Posterior cingulate gyrus (tissue), 11 donors: Measurements from ENCODE around the gene OPN3.

Experiments
- DNase-seq, 10 donors: peaks; one replicate each; pipeline versions ENCODE4 v3.0.0 to v3.0.0-alpha.2; 2020 to 2021; ENCODE audit warnings: mixed read lengths in 3 of 10
- intact Hi-C: fragments of 100-400 bp; cut with DNase I; formaldehyde crosslinking; loops from one replicate; pipeline ENCODE4 v1.15.1; 2023

OPN3 gene

DNA sequence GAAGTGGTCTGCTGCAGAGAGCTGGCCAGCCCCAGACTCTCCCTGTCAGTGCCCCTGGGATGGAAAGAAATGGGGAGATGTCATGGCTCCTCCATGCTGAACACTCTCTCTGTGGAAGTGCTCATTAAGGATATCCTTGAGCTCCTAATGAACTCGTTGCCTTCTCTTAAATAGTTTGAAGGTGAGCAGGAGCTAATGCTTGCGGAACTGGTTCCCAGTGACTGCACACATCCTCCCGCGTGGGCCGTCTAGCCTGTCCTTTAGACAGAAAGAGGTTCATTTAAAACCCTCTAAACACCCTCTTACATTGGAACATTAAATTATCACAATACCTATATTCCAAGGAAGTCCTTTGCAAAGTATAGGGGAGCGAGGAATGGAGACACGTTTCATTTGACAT is 6.0 kb upstream of the OPN3 start:
- intact Hi-C loops = no loop called here
- no peak for DNase-seq

DNA sequence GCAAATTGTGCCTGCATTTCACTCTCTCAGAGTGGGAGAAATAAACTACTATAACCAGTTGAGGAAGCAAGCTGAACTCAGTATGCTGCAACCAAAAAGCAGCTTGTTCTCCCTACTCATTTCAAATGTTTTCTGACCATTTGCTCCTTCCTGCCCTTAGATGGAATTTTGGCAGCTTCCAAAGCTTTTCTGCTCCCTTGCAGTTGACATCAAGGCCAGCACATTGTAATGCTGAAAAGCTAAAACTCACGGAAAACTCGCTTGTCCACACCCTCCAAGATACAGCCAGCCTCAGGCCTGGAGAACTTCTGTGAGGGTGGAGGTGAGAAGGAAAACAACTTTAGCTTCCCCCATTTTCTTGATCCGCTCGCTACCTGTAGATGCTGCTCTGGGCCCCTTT is 5.0 kb upstream of the OPN3 start:
- DNase-seq = no peak
- intact Hi-C loops = no loop called here

DNA sequence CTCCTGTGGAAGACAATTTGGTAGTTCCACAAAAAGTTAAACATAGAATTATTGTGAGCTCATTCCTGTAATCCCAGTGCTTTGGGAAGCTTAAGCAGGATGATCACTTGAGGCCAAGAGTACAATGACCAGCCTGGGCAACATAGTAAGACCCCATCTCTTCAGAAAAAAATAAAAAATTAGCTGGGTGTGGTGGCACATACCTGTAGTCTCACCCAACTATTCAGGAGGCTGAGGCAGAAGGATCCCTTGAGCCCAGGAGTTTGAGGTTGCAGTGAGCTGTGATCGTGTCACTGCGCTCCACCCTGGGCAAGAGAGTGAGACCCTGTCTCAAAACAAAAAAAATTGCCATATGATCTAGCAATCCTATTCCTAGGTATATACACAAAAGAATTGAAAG is 4.1 kb upstream of the OPN3 start:
- no peak for DNase-seq
- intact Hi-C loops = loop anchor here (5.0 kb wide), 1 partner anchor 203 kb away; the partner anchor contains the start of gene EXO1

DNA sequence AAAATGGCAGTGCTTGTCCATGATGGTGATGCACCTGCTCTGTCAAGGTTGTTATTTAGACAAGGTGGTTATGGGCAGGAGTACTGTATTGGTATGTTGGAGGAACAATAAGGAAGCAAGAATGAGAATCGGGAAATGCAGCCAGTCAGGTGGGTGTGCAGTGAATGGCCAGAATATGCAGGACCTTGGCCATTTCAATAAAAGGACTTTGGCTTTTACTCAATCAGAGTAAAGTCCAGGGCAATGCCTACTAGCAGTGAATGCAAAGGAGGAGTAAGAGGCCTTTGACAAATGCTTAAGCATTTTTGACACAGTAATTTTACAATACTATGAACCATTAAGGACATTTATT is 2.4 kb upstream of the OPN3 start:
- intact Hi-C loops = loop anchor here (5.0 kb wide), 1 partner anchor 205 kb away; the partner anchor contains the start of gene EXO1

DNA sequence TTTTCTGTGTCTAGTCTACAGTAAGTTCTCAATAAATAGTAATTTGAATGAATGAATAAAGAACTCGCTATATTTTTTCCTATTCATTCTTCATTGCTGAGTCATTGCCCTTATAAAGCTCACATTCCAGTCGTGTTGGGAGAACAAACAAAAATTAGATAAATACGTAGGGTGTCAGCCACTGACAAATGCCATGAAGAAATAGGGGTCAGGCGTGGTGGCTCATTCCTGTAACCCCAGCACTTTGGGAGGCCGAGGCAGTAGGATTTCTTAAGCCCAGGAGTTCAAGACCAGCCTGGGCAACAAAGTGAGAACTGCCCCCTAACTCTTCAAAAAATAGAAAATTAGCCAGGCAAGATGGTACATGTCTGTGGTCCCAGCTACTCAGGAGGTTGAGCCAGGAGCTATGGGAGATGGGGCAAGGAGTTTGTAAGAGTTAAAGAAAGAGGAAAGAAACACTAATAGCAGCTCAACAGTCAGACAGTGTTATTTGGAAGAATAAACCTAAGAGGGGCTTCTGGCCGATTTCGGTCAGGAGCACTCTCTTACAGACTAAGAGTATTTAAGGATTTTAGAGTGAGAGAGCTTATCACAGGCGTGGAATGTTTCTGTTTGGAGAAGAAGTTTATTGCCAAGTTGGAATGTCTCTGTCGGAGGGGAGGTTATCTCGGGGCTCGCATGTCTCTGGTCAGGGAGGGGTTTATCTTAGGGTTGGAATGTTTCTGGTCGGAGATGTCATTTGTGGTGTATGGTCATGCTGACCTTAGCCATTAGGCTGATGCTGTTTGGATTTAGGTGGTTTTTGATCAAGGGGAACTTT is 1.8 kb upstream of the OPN3 start:
- no peak for DNase-seq
- intact Hi-C loops = loop anchor here (5.0 kb wide), 1 partner anchor 205 kb away; the partner anchor contains the start of gene EXO1

More for the DNA sequence above, 2.4 kb upstream of the OPN3 start:
- no peak for DNase-seq

DNA sequence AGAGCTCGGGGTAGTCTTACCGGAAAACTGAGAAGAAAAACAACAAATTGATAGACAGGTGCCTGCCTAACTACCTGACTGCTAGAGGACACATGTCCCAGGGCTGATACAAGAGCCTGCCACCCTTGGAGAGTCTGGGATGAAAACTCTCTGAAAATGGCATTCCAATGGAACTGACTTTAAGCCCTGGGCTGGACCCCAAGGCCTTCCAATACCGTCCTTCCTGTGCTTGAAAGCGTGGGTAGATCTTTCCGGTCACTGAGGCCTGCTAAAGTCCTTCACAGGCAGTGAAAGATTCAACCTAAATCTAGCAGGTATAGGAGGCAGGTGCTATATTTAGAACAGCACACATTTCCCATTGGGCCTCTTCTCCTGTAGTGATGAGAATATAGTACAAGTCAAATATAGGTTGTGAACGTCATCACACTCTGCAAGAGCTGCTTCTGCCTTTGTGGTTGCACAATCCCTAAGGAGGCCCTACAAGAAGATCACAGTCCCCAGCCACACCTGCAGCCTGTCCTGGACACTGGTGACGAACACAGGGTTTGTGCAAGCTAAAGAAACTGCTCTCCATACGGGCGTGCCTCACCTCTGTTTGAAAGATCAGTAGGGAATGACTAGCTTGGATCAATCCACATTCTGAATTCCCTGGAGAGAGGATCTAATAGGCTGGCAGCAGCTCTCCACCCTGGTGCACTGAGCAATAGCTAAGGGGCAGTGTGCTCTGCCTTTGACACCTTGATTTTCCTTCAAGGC is 876 bp upstream of the OPN3 start:
- no peak for DNase-seq

DNA sequence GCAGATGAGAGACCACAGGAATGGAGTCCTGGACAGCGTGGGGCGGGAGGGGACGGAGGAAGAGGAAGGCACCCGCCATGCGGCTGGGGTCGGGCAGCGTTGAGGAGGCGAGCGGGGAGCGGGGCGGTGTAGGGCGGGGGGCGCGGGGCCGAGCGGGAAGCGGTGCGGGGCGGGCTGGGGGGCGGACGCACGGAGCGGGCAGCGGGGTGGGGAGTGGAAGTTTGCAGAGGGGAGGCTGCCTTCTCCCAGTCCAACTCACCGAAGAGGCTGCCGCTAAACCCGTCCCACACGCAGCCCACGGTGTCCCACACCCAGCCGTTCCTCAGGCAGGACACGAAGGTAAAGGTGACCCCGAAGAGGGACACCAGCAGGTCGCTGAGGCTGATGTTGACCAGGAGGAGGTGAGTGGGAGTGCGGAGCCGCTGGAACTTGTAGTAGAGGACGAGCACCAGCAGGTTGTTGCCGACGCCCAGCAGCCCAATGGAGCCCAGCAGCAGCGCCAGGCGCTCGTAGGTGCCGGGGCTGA is 483 bp downstream of the OPN3 start:
- DNase-seq = peak in 5 of 10 donors; percentile 7 to 85 (median 28)
- intact Hi-C loops = loop anchor here (5.0 kb wide), 1 partner anchor 208 kb away; the partner anchor contains the start of gene EXO1

More for the DNA sequence above, 876 bp upstream of the OPN3 start:
- intact Hi-C loops = loop anchor here (5.0 kb wide), 1 partner anchor 206 kb away; the partner anchor contains the start of gene EXO1

DNA sequence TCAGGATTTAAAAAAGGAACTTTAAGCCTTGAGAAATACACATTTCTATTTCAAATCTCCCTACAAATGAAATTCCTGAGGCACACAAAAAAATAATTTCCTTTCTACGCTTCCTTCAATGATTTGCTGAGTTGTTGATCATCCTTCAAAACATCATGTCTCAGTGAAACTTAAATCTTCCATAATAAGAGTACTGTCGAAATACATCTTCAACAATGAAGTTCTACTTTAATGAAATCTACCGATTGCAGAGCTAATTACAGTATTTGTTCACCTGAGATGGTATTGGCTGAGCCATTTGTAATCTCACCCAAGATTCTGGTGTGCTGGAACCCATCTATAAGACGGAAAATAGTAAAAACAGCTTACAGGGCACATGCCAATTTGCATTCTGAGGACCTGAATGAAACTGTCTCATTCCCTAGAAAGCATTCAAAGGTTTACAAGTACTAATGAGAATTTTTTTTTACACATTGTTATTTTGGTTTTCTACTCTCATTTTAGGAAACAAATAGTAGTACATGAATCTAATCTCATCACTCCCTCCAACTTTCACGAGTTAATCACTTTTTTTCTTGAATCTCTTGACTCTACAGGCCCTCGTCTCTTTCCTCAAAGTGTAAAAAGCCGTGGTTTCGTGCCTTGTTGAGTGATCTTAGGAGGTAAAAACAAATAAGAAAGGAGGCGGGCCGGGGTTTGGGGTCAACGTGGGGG is 1.1 kb downstream of the OPN3 start:
- intact Hi-C loops = no loop called here
- DNase-seq = no peak

DNA sequence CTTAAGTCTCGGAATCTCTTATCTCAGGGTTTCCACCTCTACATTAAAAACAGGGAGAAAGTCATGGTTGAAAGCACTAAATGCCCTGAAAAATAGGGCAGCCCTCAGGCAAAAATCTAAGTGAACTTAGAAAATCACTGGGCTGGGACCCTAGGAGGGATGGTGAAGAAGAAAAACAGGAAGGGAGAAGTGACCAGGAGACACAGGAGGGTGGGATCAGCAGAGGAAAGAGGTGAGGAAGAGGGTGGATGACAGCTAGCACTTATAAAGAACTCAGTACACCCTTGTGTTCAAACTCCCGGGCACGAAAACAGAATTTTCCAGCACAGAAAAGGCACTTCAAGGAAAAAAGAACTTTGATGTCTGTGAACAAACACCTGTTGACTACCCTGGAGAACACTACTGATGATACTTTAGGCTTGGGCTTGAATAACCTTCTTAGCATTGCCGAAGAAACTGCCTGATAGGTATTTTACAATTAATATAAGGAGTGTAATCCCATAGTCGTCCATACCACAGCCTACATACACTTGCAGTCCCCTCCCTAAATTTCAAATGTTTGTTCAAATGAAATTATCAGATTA is 2.0 kb downstream of the OPN3 start:
- no peak for DNase-seq
- intact Hi-C loops = no loop called here

DNA sequence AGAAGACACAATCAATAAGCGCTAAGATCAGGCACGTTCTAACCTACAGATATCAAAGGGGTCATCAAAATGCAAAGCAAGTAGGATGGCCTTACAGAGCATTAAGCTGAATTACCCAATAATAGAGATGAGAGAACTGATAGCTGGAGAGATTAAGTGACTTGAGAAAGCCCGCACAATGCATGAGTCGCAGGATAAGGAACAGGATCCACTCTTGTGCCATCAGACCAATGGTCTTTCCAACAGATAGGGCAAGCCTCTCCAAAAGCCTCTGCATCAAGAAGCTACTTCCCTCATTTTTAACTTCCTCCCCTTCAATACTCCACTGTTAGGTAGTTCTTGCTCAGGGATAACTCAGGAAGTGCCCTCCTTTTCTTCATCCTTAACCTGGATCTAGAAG is 2.6 kb downstream of the OPN3 start:
- intact Hi-C loops = no loop called here
- no peak for DNase-seq

DNA sequence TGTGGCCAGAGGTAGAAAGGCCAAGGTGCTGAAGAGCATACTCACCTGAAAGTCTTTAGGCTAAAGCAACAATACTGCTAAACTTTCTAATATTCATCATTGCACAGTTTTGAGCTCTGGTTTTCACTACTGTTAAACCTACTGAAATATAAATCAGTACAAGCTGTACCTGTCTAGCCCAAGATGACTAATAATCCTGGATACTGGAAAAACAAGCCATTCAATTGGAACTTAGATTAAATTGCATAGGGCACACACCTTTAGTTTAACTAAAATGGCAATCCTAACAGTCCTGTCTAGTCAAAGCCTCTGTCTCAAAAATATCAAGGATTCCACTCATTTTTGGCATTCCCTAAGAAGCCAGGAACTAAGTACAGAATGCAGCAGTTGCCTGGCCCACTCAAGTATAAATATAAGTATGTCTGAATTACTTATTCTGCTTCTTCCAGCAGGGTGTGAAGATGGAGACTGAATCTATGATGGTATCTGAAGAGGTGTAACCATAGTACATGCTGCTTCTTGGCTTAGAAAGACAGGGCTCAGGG is 3.1 kb downstream of the OPN3 start:
- intact Hi-C loops = no loop called here
- DNase-seq = no peak

DNA sequence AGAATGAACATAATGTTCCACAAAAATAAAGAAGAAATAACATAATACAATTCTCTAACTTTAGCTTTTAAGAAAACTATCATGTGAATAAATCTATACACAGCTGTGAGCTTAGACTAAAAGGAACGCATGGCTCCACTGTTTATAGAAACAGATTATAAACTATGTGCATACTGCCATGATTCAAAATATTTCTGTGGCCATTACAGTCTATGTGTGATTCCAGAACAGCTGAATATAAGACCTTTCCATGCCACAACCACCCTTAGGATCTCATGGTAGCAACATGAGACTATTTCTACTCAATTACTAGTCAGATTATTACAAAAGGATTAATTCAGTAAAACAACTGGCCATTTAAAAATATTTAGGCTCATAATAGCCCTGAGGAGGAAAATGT is 3.9 kb downstream of the OPN3 start:
- no peak for DNase-seq
- intact Hi-C loops = no loop called here

DNA sequence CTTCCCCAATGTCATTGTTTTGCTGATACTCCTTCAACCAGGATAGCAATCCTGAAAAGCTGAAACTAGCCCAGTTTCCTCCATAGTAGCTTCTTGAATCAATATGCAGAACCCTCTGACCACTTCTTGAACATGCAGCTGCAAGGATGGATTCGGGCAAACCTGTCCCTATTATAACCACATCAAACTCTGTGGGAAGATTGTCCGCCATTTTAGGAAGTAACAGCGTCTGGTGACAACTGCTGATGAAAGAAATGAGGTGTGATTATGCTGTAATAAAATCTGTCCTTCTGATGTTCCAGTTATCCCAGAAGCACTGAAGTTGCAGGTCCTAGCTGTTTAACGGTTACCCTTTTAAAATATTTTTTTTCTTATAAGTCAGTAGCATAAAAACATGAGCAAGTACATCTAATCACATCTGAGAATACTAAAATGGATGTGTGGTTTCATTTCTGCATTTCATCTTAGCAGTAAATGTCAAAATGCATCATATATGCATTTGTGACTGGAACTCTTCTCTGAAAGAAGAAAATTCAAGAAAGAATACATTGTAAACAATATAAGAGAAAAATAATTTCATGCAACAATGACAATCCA is 4.5 kb downstream of the OPN3 start:
- DNase-seq = no peak
- intact Hi-C loops = no loop called here

DNA sequence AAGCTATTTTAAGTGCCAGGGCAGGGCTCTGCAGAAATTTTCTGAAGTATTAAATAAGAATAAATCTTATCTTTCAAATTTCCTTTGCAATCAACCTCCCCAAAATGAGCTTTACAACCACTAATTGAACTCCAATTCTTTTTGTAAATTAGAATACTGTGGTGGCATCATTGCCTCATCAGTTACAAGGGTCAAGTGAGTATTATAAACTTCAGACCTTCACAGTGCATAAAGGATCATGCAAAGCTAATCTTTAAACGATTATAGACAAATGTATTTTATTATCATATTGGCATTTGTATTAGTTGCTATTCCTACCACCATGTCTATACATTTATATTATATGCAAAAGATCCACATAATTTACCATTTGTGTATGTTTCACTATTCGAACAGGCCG is 7.2 kb downstream of the OPN3 start:
- intact Hi-C loops = no loop called here

DNA sequence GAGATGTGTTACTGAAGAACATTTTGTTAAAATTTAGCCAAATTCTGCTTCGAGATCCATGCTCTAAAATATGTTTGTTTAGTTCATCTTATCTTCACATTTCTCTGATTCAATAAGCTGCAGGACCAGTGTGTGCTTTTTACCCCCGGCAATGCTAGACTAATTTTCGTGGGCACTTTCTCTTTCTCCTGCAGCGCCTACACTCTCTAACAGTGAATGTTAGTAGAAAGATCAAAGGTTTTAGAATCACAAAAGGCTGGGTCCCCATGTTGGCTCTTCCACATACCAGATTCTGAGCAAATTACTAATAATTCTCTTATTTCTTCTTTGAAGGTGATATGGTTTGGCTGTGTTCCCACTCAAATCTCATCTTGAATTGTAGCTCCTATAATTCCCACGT is 8.5 kb downstream of the OPN3 start:
- no peak for DNase-seq
- intact Hi-C loops = no loop called here

More for the DNA sequence above, 7.2 kb downstream of the OPN3 start:
- DNase-seq = no peak

DNA sequence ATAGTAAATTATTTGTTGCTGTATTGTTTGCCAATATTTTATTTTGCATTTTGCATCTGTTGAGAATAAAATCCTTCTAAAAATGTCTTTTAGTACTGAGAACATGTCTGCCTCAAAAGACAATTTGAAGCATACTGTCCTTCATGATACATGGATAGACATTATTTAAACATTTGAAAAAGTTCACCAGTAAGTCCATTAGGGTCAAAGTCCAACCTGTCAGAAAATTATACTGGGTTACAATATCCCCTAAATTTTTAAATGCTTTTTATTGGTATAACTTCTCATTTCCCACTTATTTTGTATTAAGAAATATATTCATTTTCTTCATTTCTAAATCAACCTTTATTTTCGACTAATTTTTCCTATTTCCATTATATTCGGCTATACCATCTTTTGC is 9.3 kb downstream of the OPN3 start:
- no peak for DNase-seq
- intact Hi-C loops = no loop called here

DNA sequence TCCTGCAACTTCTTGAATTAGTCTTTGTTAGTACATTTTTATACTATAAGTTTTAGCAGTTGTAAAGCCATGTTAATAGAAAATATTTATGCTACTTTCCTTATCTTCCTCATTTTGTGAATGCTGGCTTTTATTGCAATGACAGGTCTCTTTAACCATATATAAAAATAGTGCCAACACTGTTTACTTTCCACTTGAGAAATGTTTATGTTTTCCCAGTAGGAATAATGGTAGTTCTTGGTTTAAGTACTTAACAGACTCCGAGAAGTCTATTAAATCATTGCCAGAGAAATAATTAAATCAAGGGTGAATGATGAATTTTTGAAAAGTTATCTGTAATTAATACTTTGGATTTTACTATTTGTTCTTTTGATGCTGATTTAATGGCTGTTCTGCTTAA is 9.7 kb downstream of the OPN3 start:
- intact Hi-C loops = no loop called here

DNA sequence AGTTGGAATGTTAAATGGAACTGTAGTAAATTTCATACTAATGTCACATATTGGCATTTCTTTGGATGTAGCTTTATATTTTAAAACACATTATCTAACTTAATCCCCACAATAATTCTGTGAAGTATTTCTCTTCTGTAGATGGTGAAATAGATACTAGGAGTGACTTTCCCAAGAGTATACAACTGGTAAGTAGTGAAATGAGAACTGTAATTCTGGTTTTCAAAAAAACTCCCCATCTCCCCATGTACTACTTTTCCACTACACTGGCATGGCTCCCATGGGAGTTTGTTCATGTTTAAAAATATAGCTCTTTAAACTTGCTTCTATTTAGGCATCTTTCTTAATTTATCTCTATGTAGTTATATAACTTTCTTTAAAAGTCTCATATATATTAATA is 10.2 kb downstream of the OPN3 start:
- intact Hi-C loops = no loop called here
- no peak for DNase-seq

More for the DNA sequence above, 9.7 kb downstream of the OPN3 start:
- DNase-seq = no peak

DNA sequence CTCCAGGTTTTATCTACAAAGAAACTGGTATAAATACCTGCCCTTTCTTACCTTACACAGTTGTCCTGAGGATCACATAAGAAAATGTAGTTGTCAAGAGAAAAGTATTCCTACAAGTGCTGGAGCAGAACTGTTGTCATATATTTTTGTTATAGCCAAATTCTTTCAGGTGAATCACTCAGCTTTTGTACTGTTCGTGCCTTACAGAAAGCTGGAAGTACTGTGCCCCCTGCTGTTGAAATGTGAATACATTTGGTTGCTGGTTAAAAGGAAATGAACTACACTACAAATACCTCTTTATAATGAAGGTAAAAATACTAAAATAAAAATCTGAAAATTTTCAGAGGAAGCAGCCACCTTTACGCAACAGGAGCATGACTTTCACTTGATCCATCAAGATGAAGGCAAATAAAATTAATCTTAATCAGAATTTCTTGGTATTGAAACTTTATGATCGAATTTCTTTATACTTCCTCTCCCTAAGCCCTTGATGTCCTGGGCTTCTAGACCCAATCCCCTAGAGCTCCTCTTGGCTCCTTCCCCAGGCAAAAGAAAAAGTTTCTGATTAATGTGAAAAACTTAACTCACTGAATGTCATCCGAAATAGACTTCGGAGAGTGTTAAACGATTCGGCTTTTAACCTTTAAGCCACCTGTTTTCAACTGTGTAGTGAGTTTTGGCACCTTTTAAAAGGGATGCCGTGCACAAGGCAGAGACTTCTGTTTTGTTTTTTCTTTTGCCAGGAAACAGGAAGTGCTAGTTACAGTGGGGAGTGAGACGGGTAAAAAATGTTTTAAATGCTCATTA is 12.5 kb downstream of the OPN3 start:
- DNase-seq = no peak
- intact Hi-C loops = loop anchor here (5.0 kb wide), 1 partner anchor 95 kb away; the partner anchor contains the start of gene KMO
